ENCODE data around the gene PIP5K1B.

- TF ChIP-seq EP300 (IDR thresholded peaks at IDR 0.05) (no peak), CTCF (IDR thresholded peaks at IDR 0.05) (no peak)
These were observed 1.4 kb upstream of the PIP5K1B start for GRCh38 chr9:68703672-68704071.

Measured in sigmoid colon (tissue), 4 donors.